WTC11 (cell line): ENCODE results near the gene EBF3. TPM values are rescaled to one million over a fixed set of nuclear protein-coding genes. Genes with fewer than 3 reads are reported as not detected.

Experiments
- ATAC-seq: fragments of 200-7000 bp; cut with Tn5 transposase; 2 replicates; pipeline ENCODE4 v1.10.0; 2021; ENCODE audit warnings: mild to moderate bottlenecking, moderate library complexity
- CTCF ChIA-PET: fragments of 300-600 bp; sonication (Branson Sonifier 250); formaldehyde crosslinking; loops from one replicate; lab custom pipeline; 2021; ENCODE audit warnings: antibody characterized with exemption; lab: Charles Lee
- POLR2A ChIA-PET: fragments of 350-600 bp; sonication (Branson Sonifier 250); formaldehyde crosslinking; loops from one replicate; lab custom pipeline; 2021; ENCODE audit warnings: antibody characterized with exemption; lab: Charles Lee
- DNase-seq: peaks from one replicate; pipeline ENCODE4 v3.0.0; 2021; ENCODE audit warnings: low spot score
- H3K27ac Mint-ChIP-seq: 2 replicates; pipeline ENCODE4 v1.8.0; 2021; ENCODE audit warnings: mixed read lengths
- H3K27me3 Mint-ChIP-seq: 2 replicates; pipeline ENCODE4 v1.8.0; 2021; ENCODE audit warnings: low read depth, mild to moderate bottlenecking, moderate library complexity, mixed read lengths
- H3K36me3 Mint-ChIP-seq: 2 replicates; pipeline ENCODE4 v1.8.0; 2021; ENCODE audit warnings: mixed read lengths
- H3K4me1 Mint-ChIP-seq: 2 replicates; pipeline ENCODE4 v1.8.0; 2022; ENCODE audit warnings: mixed read lengths
- H3K4me3 Mint-ChIP-seq: 2 replicates; pipeline ENCODE4 v1.8.0; 2021; ENCODE audit warnings: mild to moderate bottlenecking, moderate library complexity, mixed read lengths
- H3K9me3 Mint-ChIP-seq: 2 replicates; pipeline ENCODE4 v1.8.0; 2021; ENCODE audit warnings: mixed read lengths
- ATF2 ChIP-seq: sonication (generic); formaldehyde crosslinking; IDR thresholded peaks from 2 replicates; pipeline ENCODE4 v1.8.1; 2022; ENCODE audit warnings: low read depth, missing genetic modification reagents, borderline replicate concordance
- CBFB ChIP-seq: sonication (generic); formaldehyde crosslinking; IDR thresholded peaks from 2 replicates; pipeline ENCODE4 v1.8.1; 2022; ENCODE audit warnings: mild to moderate bottlenecking, low read depth, missing genetic modification reagents
- CREB1 ChIP-seq: sonication (generic); formaldehyde crosslinking; IDR thresholded peaks from 2 replicates; pipeline ENCODE4 v1.8.0; 2023; ENCODE audit warnings: mild to moderate bottlenecking, missing genetic modification reagents
- E2F1 ChIP-seq: sonication (generic); formaldehyde crosslinking; IDR thresholded peaks from 2 replicates; pipeline ENCODE4 v1.8.0; 2022; ENCODE audit warnings: mild to moderate bottlenecking, missing genetic modification reagents
- E2F4 ChIP-seq: sonication (generic); formaldehyde crosslinking; IDR thresholded peaks from 2 replicates; pipeline ENCODE4 v1.8.1; 2022; ENCODE audit warnings: low read depth, mild to moderate bottlenecking, moderate library complexity, missing genetic modification reagents, borderline replicate concordance
- ELF4 ChIP-seq: sonication (generic); formaldehyde crosslinking; IDR thresholded peaks from 2 replicates; pipeline ENCODE4 v1.8.1; 2022; ENCODE audit warnings: low read depth, mild to moderate bottlenecking, moderate library complexity, missing genetic modification reagents
- EMX1 ChIP-seq: fragments of 250-450 bp; sonication (Bioruptor Pico); IDR thresholded peaks from 2 replicates; pipeline ENCODE4 v1.8.0; 2021; ENCODE audit warnings: mild to moderate bottlenecking
- FOXK1 ChIP-seq: sonication (generic); formaldehyde crosslinking; IDR thresholded peaks from 2 replicates; pipeline ENCODE4 v1.8.0; 2022; ENCODE audit warnings: mild to moderate bottlenecking, moderate library complexity, missing genetic modification reagents
- FOXP1 ChIP-seq: sonication (generic); formaldehyde crosslinking; IDR thresholded peaks from 2 replicates; pipeline ENCODE4 v1.8.0; 2022; ENCODE audit warnings: missing genetic modification reagents, mild to moderate bottlenecking, moderate library complexity, borderline replicate concordance
- GRHL2 ChIP-seq: fragments of 250-450 bp; sonication (Bioruptor Pico); IDR thresholded peaks from 2 replicates; pipeline ENCODE4 v1.8.0; 2022; ENCODE audit warnings: mild to moderate bottlenecking, moderate library complexity; ENCODE audit not compliant: insufficient replicate concordance, severe bottlenecking
- HMGA2 ChIP-seq: fragments of 250-450 bp; sonication (Bioruptor Pico); IDR thresholded peaks from 2 replicates; pipeline ENCODE4 v1.4.0; 2021; ENCODE audit warnings: mild to moderate bottlenecking, moderate library complexity
- IRF2 ChIP-seq: sonication (generic); formaldehyde crosslinking; IDR thresholded peaks from 2 replicates; pipeline ENCODE4 v1.8.0; 2022; ENCODE audit warnings: low read depth, missing genetic modification reagents, borderline replicate concordance
- NFATC4 ChIP-seq: fragments of 250-450 bp; sonication (Bioruptor Pico); IDR thresholded peaks from 2 replicates; pipeline ENCODE4 v1.9.0; 2021; ENCODE audit warnings: mild to moderate bottlenecking
- NFYB ChIP-seq: sonication (generic); formaldehyde crosslinking; conservative IDR thresholded peaks from 2 replicates; pipeline ENCODE4 v1.8.0; 2022; ENCODE audit warnings: low read depth, missing genetic modification reagents
- NR3C1 ChIP-seq: sonication (generic); formaldehyde crosslinking; conservative IDR thresholded peaks from 2 replicates; pipeline ENCODE4 v1.8.1; 2023; ENCODE audit warnings: low read depth, mild to moderate bottlenecking, missing genetic modification reagents
- RELA ChIP-seq: sonication (generic); formaldehyde crosslinking; IDR thresholded peaks from 2 replicates; pipeline ENCODE4 v1.8.1; 2022; ENCODE audit warnings: missing genetic modification reagents, mild to moderate bottlenecking, borderline replicate concordance
- TCF7 ChIP-seq: sonication (generic); formaldehyde crosslinking; IDR thresholded peaks from 2 replicates; pipeline ENCODE4 v1.8.0; 2022; ENCODE audit warnings: mild to moderate bottlenecking, low read depth, missing genetic modification reagents, moderate library complexity
- TP53 ChIP-seq: sonication (generic); formaldehyde crosslinking; IDR thresholded peaks from 2 replicates; pipeline ENCODE4 v1.8.1; 2023; ENCODE audit warnings: mild to moderate bottlenecking, missing genetic modification reagents
- ZMAT4 ChIP-seq: fragments of 250-450 bp; sonication (Bioruptor Pico); IDR thresholded peaks from 2 replicates; pipeline ENCODE4 v1.9.0; 2021; ENCODE audit warnings: mild to moderate bottlenecking
- ZNF219 ChIP-seq: sonication (generic); formaldehyde crosslinking; IDR thresholded peaks from 2 replicates; pipeline ENCODE4 v1.8.0; 2023; ENCODE audit warnings: missing genetic modification reagents, mild to moderate bottlenecking, borderline replicate concordance
- ZNF317 ChIP-seq: sonication (generic); formaldehyde crosslinking; IDR thresholded peaks from 2 replicates; pipeline ENCODE4 v1.8.1; 2023; ENCODE audit warnings: low read depth, mild to moderate bottlenecking, moderate library complexity, missing genetic modification reagents, borderline replicate concordance
- ZNF396 ChIP-seq: fragments of 250-450 bp; sonication (Bioruptor Pico); IDR thresholded peaks from 2 replicates; pipeline ENCODE4 v1.8.0; 2021; ENCODE audit warnings: mild to moderate bottlenecking, moderate library complexity, borderline replicate concordance
- ZNF416 ChIP-seq: fragments of 250-450 bp; sonication (Bioruptor Pico); IDR thresholded peaks from 2 replicates; pipeline ENCODE4 v1.9.0; 2021; ENCODE audit warnings: mild to moderate bottlenecking, inconsistent platforms
- ZNF532 ChIP-seq: fragments of 250-450 bp; sonication (Bioruptor Pico); IDR thresholded peaks from 2 replicates; pipeline ENCODE4 v1.9.0; 2021; ENCODE audit warnings: mild to moderate bottlenecking, borderline replicate concordance
- ZSCAN18 ChIP-seq: fragments of 250-450 bp; sonication (Bioruptor Pico); IDR thresholded peaks from 2 replicates; pipeline ENCODE4 v2.1.2; 2022; ENCODE audit warnings: mild to moderate bottlenecking, moderate library complexity
- total RNA-seq: library from RNA; stranded (reverse); gene quantifications from 3 replicates; pipeline ENCODE4 v1.2.3, GENCODE V29; 2021

EBF3 gene
- total RNA-seq, 1 experiment from 2014 or later: 1.2 TPM

- no peak for TF ChIP-seq TP53 (CRISPR knock-in tag)
- TF ChIP-seq ZNF219 (CRISPR knock-in tag): no peak
- no peak for TF ChIP-seq FOXP1 (CRISPR knock-in tag)
- no peak for TF ChIP-seq TCF7
- TF ChIP-seq ELF4 (CRISPR knock-in tag): no peak
- TF ChIP-seq HMGA2 (CRISPR knock-in tag): no peak
- no peak for TF ChIP-seq NFATC4 (CRISPR knock-in tag)
Observed at GRCh38 chr10:129840196-129840590, 123.9 kb downstream of the EBF3 start (continued).

GRCh38 chr10:129839285-129840195 lies 124.5 kb downstream of the EBF3 start:
- ATAC-seq: no peak
- Mint-ChIP-seq H3K36me3 (no peaks in the 10 kb centered on the region), H3K4me3 (no peak overlapping the region), H3K27ac (no peak overlapping the region), H3K27me3 (no peaks in the 10 kb centered on the region), H3K9me3 (no peaks in the 10 kb centered on the region), H3K4me1 (peaks cover 2% of the 10 kb centered on the region)
- ChIA-PET POLR2A (no interaction called here), CTCF (no interaction called here)
- DNase-seq: no peak
- TF ChIP-seq E2F1 (no peak), FOXK1 (CRISPR knock-in tag) (no peak), ZNF532 (CRISPR knock-in tag) (no peak), ZNF317 (CRISPR knock-in tag) (no peak), ATF2 (CRISPR knock-in tag) (no peak), GRHL2 (no peak), ZSCAN18 (CRISPR knock-in tag) (no peak), EMX1 (no peak), RELA (CRISPR knock-in tag) (no peak), ZNF396 (CRISPR knock-in tag) (no peak), NFYB (CRISPR knock-in tag) (no peak), CBFB (no peak), ZNF219 (CRISPR knock-in tag) (no peak), ZMAT4 (CRISPR knock-in tag) (no peak), CREB1 (CRISPR knock-in tag) (no peak), NR3C1 (CRISPR knock-in tag) (no peak), IRF2 (no peak), E2F4 (CRISPR knock-in tag) (no peak), ZNF416 (CRISPR knock-in tag) (no peak)
